IPS-18a (cell line): ENCODE measurements around the gene MRPS23.
A peak's percentile ranks its signal among the peaks of the same experiment; 100 is the strongest.

Experiments used
- H3K27ac ChIP-seq: one replicate; pipeline ENCODE4 v1.5.1; 2013; ENCODE audit warnings: low read length
- H3K27me3 ChIP-seq: one replicate; pipeline ENCODE4 v1.6.1; 2013; ENCODE audit warnings: mild to moderate bottlenecking, low read length; ENCODE audit not compliant: control insufficient read depth, insufficient read depth
- H3K36me3 ChIP-seq: one replicate; pipeline ENCODE4 v1.6.1; 2013; ENCODE audit warnings: low read depth, low read length; ENCODE audit not compliant: control insufficient read depth
- H3K4me1 ChIP-seq: one replicate; pipeline ENCODE4 v1.6.1; 2013; ENCODE audit warnings: low read depth, low read length; ENCODE audit not compliant: control insufficient read depth
- H3K4me3 ChIP-seq: one replicate; pipeline ENCODE4 v1.5.1; 2013; ENCODE audit warnings: low read length
- H3K9ac ChIP-seq: one replicate; pipeline ENCODE4 v1.6.1; 2013; ENCODE audit warnings: mild to moderate bottlenecking, low read length, moderate library complexity
- H3K9me3 ChIP-seq: one replicate; pipeline ENCODE4 v1.6.1; 2013; ENCODE audit warnings: low read depth, low read length; ENCODE audit not compliant: control insufficient read depth

The MRPS23 gene

DNA sequence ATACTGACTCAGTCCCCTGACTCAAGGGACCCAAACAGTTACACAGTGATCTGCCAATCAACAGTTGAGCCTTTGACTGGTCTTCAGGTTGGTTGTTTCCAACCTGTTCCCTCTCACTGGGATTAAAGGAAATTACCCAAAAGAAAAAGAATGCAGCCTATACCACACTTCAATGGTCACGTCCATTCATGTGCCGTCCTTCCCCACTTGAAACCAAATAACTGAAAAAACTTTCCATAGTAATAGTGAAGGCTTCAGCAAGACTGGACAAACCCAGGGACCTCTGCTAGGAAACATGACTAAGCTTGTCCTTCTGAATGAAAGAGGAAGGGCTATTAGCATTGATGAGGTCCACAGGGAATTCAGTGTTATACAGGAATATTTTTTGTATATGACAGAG is 30.6 kb downstream of the MRPS23 start:
- H3K4me3 ChIP-seq = no peak overlapping the region
- no peaks in the 10 kb centered on the region for H3K9me3 ChIP-seq
- H3K27me3 ChIP-seq = no peaks in the 10 kb centered on the region
- no peaks in the 10 kb centered on the region for H3K36me3 ChIP-seq
- H3K9ac ChIP-seq = no peak overlapping the region
- H3K4me1 ChIP-seq = no peaks in the 10 kb centered on the region
- H3K27ac ChIP-seq = no peak overlapping the region

DNA sequence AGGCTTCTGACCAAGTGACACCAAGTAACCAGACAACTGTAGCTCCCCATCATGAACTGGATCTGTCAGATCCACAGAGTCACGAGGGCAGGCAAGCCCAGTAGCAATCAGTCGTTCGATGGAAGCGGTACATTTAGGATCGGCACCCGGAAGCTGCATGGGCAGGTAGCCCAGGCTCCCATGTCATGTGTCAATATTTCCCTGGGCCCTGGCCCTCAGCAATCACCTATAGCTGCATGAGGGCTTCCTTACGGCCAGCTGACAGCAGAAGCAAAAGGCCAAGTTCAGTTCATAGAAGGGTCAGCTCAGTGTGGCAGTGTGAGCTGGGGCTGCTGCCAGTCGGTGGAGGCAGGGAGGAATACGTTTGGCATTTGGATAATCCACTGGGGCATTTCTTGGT is 31.8 kb downstream of the MRPS23 start:
- Histone ChIP-seq H3K4me3 (no peak overlapping the region), H3K9ac (no peak overlapping the region), H3K27ac (no peak overlapping the region), H3K27me3 (no peaks in the 10 kb centered on the region), H3K9me3 (no peaks in the 10 kb centered on the region), H3K36me3 (no peaks in the 10 kb centered on the region), H3K4me1 (no peaks in the 10 kb centered on the region)

GRCh38 chr17:57817299-57817698 is 32.5 kb downstream of the MRPS23 start:
- H3K36me3 ChIP-seq = no peaks in the 10 kb centered on the region
- H3K27ac ChIP-seq = no peak overlapping the region
- H3K9me3 ChIP-seq = no peaks in the 10 kb centered on the region
- no peak overlapping the region for H3K4me3 ChIP-seq
- no peak overlapping the region for H3K9ac ChIP-seq
- H3K4me1 ChIP-seq = no peaks in the 10 kb centered on the region
- H3K27me3 ChIP-seq = no peaks in the 10 kb centered on the region

- Histone ChIP-seq H3K36me3 (no peaks in the 10 kb centered on the region), H3K27me3 (no peaks in the 10 kb centered on the region), H3K4me3 (no peak overlapping the region), H3K4me1 (no peaks in the 10 kb centered on the region), H3K9me3 (no peaks in the 10 kb centered on the region), H3K9ac (no peak overlapping the region), H3K27ac (no peak overlapping the region)
These were observed 35.4 kb downstream of the MRPS23 start for GRCh38 chr17:57814421-57814820.

DNA sequence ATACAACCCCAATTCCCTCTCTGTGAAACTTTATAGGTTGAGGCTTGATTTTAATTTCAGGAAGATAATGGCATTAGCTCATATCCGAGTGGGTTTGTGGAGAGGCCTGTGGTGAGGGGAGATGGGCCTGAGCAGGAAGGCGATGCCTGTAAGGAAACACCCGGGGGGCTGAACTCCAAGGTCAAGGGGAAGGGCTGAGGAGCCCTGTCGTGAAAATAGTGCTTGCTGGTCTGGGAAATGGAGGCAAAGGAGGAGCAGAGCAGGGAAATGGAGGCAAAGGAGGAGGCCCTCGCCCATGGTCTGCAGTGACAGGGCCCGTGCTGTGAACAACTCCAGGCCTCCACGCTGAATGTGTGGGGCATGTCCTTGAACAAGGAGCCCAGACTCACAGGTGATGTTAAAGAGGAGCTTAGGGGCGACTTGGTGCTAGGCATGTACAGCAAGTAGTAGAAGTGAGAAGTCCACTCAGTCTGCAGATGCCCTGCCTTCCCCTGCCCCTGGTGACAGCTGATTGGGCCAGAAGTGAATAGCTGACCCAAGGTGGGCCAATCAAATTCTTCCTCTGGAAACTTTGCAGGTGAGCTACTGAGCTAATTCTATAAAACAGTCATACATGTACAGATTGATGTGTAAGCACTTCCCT is 38.1 kb downstream of the MRPS23 start:
- no peaks in the 10 kb centered on the region for H3K27me3 ChIP-seq

DNA sequence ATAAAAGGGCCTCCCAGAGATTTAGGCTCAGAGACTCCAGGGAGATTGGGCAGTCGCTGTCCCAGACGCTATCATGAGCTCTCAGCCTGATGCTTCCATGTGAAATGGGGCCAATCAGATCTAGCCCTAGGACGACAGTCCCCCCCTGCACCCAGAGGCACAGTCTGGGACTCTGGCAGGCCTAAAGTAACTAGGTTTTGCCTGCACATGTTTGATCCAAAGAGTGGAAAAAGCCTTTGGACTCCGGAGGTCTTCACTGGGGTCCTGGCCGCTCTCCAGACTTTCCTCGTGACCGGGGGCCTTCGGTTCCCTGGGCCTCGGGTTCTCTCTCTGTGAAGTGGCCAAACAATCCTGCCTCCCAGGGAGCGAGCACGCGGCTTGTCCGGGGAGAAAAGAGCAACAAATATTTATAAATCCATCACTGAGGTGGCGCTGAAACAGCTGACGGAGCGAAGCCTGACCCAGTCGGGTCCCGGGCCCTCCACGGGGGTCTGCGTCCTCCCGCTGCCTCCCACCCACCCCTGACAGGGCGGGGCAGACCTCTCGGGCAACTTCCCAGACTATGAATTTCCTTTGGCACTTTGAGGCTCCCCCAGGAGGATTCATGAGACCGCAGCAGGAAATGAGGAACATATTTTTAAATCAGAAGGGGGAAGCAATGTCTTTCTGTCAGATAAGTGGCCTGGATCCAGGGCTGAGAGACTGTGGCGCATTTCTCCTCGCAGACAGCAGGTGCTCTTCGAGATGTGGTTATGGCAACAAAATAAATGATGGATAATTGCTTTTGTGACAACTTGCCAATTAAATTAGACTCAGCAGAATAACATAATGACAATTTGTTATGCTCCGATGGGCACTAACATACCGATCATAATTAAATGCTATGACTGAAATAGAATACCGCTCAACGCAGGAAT is 38.9 kb downstream of the MRPS23 start:
- H3K27ac ChIP-seq = no peak overlapping the region
- no peak overlapping the region for H3K4me3 ChIP-seq
- no peak overlapping the region for H3K9ac ChIP-seq
- no peaks in the 10 kb centered on the region for H3K36me3 ChIP-seq
- no peaks in the 10 kb centered on the region for H3K4me1 ChIP-seq
- H3K27me3 ChIP-seq = no peaks in the 10 kb centered on the region
- no peaks in the 10 kb centered on the region for H3K9me3 ChIP-seq

More for the DNA sequence above, 38.1 kb downstream of the MRPS23 start:
- no peaks in the 10 kb centered on the region for H3K9me3 ChIP-seq
- H3K27ac ChIP-seq = no peak overlapping the region
- no peaks in the 10 kb centered on the region for H3K4me1 ChIP-seq
- H3K9ac ChIP-seq = no peak overlapping the region
- no peaks in the 10 kb centered on the region for H3K36me3 ChIP-seq
- no peak overlapping the region for H3K4me3 ChIP-seq

DNA sequence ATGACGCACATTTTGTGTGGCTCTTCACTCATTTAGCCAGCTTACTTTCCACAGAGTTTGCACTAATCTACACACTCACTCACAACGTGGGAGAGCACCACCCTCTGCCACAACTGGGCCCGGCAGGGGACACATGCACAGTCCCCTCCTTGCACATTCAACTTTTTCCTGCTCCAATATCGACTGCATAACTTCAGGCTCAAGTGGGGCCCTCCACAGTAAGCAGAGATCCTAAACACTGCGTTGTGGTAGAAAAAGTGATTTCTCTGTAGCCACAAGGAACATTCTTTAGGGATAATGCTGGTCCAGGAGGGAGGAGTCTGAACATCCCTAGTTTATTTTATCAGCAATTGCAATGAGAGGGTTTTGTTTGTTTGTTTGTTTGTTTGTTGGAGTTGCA is 40.0 kb downstream of the MRPS23 start:
- Histone ChIP-seq H3K9me3 (no peaks in the 10 kb centered on the region), H3K9ac (no peak overlapping the region), H3K4me1 (no peaks in the 10 kb centered on the region), H3K27me3 (no peaks in the 10 kb centered on the region), H3K4me3 (no peak overlapping the region), H3K36me3 (no peaks in the 10 kb centered on the region), H3K27ac (no peak overlapping the region)

GRCh38 chr17:57808882-57809281 is 41.0 kb downstream of the MRPS23 start:
- no peak overlapping the region for H3K9ac ChIP-seq
- no peak overlapping the region for H3K27ac ChIP-seq
- no peaks in the 10 kb centered on the region for H3K9me3 ChIP-seq
- H3K27me3 ChIP-seq = no peaks in the 10 kb centered on the region
- no peak overlapping the region for H3K4me3 ChIP-seq
- no peaks in the 10 kb centered on the region for H3K4me1 ChIP-seq
- no peaks in the 10 kb centered on the region for H3K36me3 ChIP-seq

DNA sequence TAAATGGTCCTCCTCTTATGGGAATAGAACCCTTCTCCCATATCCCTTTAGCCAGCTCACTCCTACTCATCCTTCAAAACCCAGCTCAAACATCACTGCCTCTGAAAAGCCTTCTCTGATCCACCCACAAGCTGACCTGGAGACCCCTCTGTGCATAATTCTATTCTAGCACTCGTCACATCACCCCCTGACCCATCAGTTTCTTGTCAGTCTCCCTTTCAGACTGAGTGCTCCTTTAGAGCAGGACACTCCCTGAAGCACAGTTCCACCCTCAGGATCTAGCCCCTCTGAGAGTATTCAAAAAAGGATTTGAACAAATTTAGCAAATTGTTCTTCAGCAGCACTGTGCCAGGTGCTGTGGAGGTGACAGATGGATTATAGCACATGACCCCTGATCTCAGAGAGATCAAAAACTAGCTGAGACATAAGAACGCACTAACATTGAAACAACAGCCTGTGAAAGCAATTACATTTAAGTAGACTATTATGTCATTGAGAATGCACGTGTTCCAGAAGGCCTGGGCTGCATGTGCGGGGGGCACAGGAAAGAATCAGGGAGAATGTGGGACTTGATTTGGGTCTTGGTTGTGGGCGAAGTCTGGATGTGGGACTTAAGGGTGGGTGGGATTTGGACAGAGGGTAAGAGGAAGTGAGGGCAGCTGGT is 43.5 kb downstream of the MRPS23 start:
- H3K4me3 ChIP-seq = no peak overlapping the region

GRCh38 chr17:57803021-57803420 is 46.8 kb downstream of the MRPS23 start:
- H3K9me3 ChIP-seq = no peaks in the 10 kb centered on the region
- H3K36me3 ChIP-seq = no peaks in the 10 kb centered on the region
- no peak overlapping the region for H3K9ac ChIP-seq
- H3K4me3 ChIP-seq = peak overlapping the region; percentile 17
- H3K4me1 ChIP-seq = peaks cover 10% of the 10 kb centered on the region
- H3K27me3 ChIP-seq = no peaks in the 10 kb centered on the region
- H3K27ac ChIP-seq = peak overlapping the region; percentile 67

More for the DNA sequence above, 43.5 kb downstream of the MRPS23 start:
- Histone ChIP-seq H3K4me1 (peaks cover 10% of the 10 kb centered on the region), H3K9me3 (no peaks in the 10 kb centered on the region), H3K27ac (no peak overlapping the region), H3K36me3 (no peaks in the 10 kb centered on the region), H3K9ac (no peak overlapping the region), H3K27me3 (no peaks in the 10 kb centered on the region)

GRCh38 chr17:57801044-57801711 is 48.7 kb downstream of the MRPS23 start:
- Histone ChIP-seq H3K4me3 (no peak overlapping the region), H3K36me3 (no peaks in the 10 kb centered on the region), H3K27ac (no peak overlapping the region), H3K27me3 (no peaks in the 10 kb centered on the region), H3K9me3 (no peaks in the 10 kb centered on the region), H3K9ac (no peak overlapping the region), H3K4me1 (peaks cover 10% of the 10 kb centered on the region)
